Hematopoietic multipotent progenitor cell treated with erythropoietin and hydrocortisone succinate and interleukin-3 and kit ligand, for 4 days (in vitro differentiated cells): ENCODE data around the gene SEMA6B.

Experiments used
- DNase-seq: peaks from one replicate; pipeline ENCODE4 v3.0.0-alpha.2; 2015

The SEMA6B gene

DNA sequence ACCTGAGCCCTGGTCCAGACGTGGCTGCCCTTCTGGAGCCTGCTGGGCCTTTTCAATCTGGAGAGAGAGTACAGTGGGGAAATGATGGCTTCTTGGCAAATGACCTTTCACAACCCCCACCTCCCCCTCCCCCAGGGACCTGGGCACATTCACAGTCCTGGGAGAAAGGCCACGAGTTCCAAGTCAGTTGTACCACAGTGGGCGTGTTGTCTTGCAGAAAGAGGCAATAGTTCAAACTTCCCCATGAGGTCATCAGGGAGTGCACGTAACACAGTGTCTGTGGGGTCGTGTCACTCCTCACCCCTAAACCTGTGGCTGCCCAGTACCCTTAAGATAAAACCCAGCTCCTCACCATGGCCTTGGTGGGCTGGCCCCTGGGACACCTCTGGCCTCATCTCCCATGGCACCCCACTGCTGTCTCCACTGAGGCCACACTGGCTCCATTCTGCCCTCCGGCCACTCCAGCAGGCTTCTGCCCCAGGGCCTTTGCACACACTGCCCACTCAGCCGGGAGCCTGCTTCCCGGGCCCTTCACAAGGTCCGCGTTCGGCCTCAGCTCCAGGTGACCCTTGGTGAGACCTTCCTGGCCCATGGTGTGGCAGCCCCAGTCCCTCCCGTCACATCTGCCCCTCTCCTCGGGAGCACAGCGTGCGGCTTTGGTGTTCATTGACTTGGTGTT lies 54.5 kb downstream of the SEMA6B start:
- DNase-seq: no peak

GRCh38 chr19:4504297-4504701 lies 55.2 kb downstream of the SEMA6B start:
- DNase-seq: no peak

- DNase-seq: no peak
Measured at GRCh38 chr19:4503825-4504170, 55.7 kb downstream of the SEMA6B start.

GRCh38 chr19:4503132-4503824 lies 56.2 kb downstream of the SEMA6B start:
- no peak for DNase-seq

GRCh38 chr19:4502282-4503131 lies 57.0 kb downstream of the SEMA6B start:
- DNase-seq: no peak

- no peak for DNase-seq
Measured at GRCh38 chr19:4501691-4502090, 57.8 kb downstream of the SEMA6B start.

DNA sequence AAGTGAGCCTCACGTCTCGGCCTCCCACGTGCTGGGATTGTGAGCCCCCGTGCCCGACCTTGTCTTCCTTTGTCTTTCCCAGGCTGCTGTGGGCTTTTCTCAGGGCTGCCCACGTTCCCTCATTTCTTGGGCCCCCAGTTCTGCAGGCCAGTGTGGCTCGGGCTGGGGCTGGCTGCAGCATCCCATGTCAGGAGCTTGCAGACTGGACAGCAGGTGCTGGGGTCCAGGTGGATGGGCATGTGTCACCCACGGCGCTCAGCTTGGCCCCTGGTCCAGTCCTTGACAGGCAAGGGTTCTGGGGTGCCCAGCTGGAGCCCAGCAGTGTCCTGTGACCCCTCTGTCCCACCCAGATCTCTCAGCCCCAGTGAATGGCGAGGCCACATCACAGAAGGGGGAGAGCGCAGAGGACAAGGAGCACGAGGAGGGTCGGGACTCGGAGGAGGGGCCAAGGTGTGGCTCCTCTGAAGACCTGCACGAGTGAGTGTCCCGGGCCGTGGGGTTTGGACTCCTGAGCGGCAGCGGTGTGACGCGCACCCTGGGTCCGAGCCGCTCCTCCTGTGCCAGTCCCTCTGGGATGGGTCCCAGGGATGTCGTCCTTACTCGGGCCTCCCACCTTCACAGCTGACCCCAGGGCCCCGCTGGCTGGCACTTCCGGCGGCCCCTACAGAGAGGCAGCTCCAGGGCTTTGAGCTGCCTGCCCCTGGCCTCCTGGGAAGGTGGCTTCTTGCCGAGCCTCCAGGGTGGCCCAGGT lies 58.5 kb downstream of the SEMA6B start:
- no peak for DNase-seq

GRCh38 chr19:4499855-4500254 lies 59.6 kb downstream of the SEMA6B start:
- DNase-seq: no peak

- no peak for DNase-seq
Measured at GRCh38 chr19:4499318-4499717, 60.2 kb downstream of the SEMA6B start.

DNA sequence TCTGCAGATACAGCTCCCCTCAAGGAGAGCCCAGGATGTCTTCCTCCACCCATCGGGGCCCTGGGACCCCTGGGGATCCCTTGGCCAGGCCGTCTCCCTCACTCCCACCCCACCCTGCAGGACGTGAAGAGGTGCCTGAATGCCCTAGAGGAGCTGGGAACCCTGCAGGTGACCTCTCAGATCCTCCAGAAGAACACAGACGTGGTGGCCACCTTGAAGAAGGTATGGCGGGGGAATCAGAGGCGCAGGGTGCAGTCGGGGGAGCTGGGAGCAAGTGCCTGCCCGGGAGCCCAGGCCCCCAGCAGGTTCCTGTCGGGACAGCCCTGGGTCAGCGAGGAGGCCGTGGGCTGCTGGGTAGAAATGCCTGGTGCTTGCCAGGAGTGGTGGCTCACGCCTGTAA lies 60.8 kb downstream of the SEMA6B start:
- DNase-seq: no peak

GRCh38 chr19:4497770-4498389 lies 61.6 kb downstream of the SEMA6B start:
- no peak for DNase-seq

GRCh38 chr19:4496304-4496703 lies 63.2 kb downstream of the SEMA6B start:
- DNase-seq: no peak

DNA sequence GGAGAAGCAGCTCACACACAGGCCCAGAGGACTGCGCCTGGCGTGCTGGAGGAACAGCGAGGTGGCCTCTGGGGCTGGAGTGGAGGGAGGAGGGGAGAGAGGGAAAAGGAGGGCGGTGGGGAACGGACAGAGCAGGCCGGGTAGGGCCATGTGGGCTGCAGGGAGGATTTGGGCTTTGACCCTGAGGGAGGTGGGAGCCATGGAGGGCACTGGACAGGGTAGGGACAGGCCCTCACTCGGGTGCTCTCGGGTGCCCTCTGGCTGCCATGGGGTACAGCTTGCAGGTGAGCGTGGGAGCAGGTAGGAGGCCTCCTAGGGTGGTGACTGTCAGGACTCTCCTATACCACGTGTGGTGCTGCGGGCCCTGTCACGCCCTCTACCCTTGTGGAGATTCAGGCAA lies 64.0 kb downstream of the SEMA6B start:
- DNase-seq: no peak

GRCh38 chr19:4494691-4495064 lies 64.8 kb downstream of the SEMA6B start:
- no peak for DNase-seq

GRCh38 chr19:4493929-4494690 lies 65.4 kb downstream of the SEMA6B start:
- no peak for DNase-seq

DNA sequence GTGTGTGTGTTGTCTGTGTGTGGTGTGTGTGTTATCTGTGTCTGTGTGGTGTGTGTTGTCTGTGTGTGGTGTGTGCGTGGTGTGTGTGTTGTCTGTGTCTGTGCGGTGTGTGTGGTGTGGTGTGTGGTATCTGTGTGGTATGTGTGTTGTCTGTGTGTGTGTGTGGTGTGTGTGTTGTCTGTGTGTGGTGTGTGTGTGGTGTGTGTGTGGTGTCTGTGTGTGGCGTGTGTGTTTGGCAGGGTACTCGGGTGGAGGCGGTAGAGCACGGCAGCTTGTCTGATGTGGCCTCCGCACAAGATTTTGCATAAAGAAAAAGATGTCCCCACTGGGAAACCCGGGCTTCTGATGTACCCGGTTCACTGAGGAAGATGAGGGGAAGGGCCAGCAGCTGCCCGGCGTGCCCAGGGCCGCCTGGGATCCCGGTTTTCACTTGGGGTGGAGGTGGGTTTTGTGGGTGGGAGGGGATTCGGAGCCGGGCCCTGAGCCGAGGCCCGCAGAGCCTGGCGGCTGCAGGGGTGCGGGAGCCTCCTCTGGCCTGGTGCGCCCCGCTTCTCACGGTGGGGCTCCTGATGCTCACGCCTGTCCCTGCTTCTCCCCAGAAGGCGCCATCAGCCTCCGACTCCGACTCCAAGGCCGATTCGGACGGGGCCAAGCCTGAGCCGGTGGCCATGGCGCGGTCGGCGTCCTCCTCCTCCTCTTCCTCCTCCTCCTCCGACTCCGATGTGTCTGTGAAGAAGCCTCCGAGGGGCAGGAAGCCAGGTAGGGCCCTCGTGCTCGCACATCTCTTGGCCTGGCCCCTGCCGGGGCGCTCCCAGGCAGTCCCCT lies 66.2 kb downstream of the SEMA6B start:
- DNase-seq: no peak
